Gastrocnemius medialis (tissue), 4 donors: ENCODE results near the gene EDN3.

Experiments
- POLR2A ChIP-seq, 2 donors: fragments of 450-650 bp; IDR thresholded peaks; one replicate each; pipeline ENCODE4 v1.6.1; 2017; ENCODE audit warnings: antibody characterized with exemption in 2 of 2, mild to moderate bottlenecking in 2 of 2, moderate library complexity in 2 of 2
- TF ChIP-seq, protein P1 (sequence below), 5 experiments: fragments of 450-650 bp in 3 of 5; fragments of 200-600 bp in 2 of 5; sonication (generic) in 2 of 5; IDR thresholded peaks in 4 of 5; conservative IDR thresholded peaks in 1 of 5; 1 replicate in 4 of 5; 2 replicates in 1 of 5; pipeline ENCODE4 v1.5.1; 2016 to 2019; ENCODE audit warnings: antibody characterized with exemption in 5 of 5, mild to moderate bottlenecking in 3 of 5, moderate library complexity in 3 of 5

DNA sequence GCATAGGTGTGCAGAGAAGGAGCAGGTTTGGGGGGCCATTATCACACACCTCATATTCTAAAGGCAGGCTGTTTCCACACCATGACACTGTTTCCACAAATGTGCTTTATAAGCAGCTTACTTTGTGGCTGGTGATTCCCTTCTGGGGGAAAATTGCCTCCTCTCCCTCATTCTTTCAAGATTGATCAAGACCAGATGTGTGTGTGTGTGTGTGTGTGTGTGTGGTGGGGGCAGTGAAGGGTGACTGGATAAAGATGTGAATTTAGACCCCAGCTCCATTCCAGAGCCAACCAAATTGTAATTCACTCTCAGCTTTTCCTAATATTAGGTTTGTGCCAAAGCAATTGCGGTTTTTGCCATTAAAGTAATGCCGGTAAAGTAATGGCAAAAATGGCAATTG is 45.6 kb downstream of the EDN3 start:
- TF ChIP-seq POLR2A (IDR thresholded peaks at IDR 0.05), result no peak
- TF ChIP-seq, protein P1, sequence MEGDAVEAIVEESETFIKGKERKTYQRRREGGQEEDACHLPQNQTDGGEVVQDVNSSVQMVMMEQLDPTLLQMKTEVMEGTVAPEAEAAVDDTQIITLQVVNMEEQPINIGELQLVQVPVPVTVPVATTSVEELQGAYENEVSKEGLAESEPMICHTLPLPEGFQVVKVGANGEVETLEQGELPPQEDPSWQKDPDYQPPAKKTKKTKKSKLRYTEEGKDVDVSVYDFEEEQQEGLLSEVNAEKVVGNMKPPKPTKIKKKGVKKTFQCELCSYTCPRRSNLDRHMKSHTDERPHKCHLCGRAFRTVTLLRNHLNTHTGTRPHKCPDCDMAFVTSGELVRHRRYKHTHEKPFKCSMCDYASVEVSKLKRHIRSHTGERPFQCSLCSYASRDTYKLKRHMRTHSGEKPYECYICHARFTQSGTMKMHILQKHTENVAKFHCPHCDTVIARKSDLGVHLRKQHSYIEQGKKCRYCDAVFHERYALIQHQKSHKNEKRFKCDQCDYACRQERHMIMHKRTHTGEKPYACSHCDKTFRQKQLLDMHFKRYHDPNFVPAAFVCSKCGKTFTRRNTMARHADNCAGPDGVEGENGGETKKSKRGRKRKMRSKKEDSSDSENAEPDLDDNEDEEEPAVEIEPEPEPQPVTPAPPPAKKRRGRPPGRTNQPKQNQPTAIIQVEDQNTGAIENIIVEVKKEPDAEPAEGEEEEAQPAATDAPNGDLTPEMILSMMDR (IDR thresholded peaks at IDR 0.05 in 4 of 5, conservative IDR thresholded peaks at IDR 0.05 in 1 of 5), result no peak
